GM12878 (cell line): ENCODE data around the gene NFKB2. TPM values are rescaled to one million over a fixed set of nuclear protein-coding genes. Genes with fewer than 3 reads are reported as not detected.

Experiments
- ATAC-seq: fragments of 200-7000 bp; cut with Tn5 transposase; 3 replicates; pipeline ENCODE4 v1.9.1; 2020; ENCODE audit warnings: mild to moderate bottlenecking, moderate library complexity
- BruUV-seq: library from RNA; stranded (reverse); fragments of 400-500 nt; replicated peaks from 2 replicates; lab custom pipeline; 2021; lab: Mats Ljungman, UMichigan
- CTCF ChIA-PET: fragments of 300-600 bp; sonication (Branson Sonifier 250); formaldehyde crosslinking; extraction: SDS; loops from one replicate; lab custom pipeline; 2021; ENCODE audit warnings: inconsistent platforms; lab: Yijun Ruan, JAX
- POLR2A ChIA-PET: fragments of 350-600 bp; formaldehyde crosslinking; extraction: SDS; loops from one replicate; lab custom pipeline; 2021; ENCODE audit warnings: inconsistent platforms; lab: Charles Lee
- RAD21 ChIA-PET: fragments of 300-600 bp; sonication (Branson Sonifier 250); formaldehyde crosslinking; loops from one replicate; lab custom pipeline; 2023; ENCODE audit warnings: antibody characterized with exemption; ENCODE audit not compliant: unreplicated experiment; lab: Charles Lee
- SMC1A ChIA-PET: fragments of 300-600 bp; sonication (Branson Sonifier 250); formaldehyde crosslinking; loops from one replicate; lab custom pipeline; 2023; ENCODE audit not compliant: unreplicated experiment, uncharacterized antibody; lab: Charles Lee
- DNase-seq: peaks from one replicate; pipeline ENCODE4 v3.0.0-alpha.2; 2011; ENCODE audit warnings: low read depth, low spot score
- FAIRE-seq: peaks from 3 replicates; lab custom pipeline; 2011; peaks lifted over from hg19 to GRCh38; lab: Jason Lieb, UNC
- H2AFZ ChIP-seq: 2 replicates; pipeline ENCODE4 v1.6.0; 2011; ENCODE audit warnings: low read depth, low read length, control low read depth; ENCODE audit not compliant: control insufficient read depth
- H3K27ac ChIP-seq: 2 replicates; pipeline ENCODE4 v1.5.1; 2011; ENCODE audit warnings: control low read depth; ENCODE audit not compliant: control insufficient read depth, insufficient read depth
- H3K27me3 ChIP-seq, 2 experiments: replicated peaks in 1 of 2; 2 replicates each; pipeline versions ENCODE4 v1.6.0 to v1.6.1; 2011; ENCODE audit warnings: low read length in 1 of 2; ENCODE audit not compliant: control insufficient read depth in 2 of 2, insufficient read depth in 2 of 2
- H3K36me3 ChIP-seq, 2 experiments: 2 replicates each; pipeline ENCODE4 v1.5.1; 2011; ENCODE audit warnings: low read length in 1 of 2; ENCODE audit not compliant: control insufficient read depth in 2 of 2, insufficient read depth in 2 of 2
- H3K4me1 ChIP-seq: 2 replicates; pipeline ENCODE4 v1.6.1; 2011; ENCODE audit warnings: mild to moderate bottlenecking, low read length, moderate library complexity, mixed read lengths; ENCODE audit not compliant: control insufficient read depth, insufficient read depth
- H3K4me2 ChIP-seq: 2 replicates; pipeline ENCODE4 v1.6.0; 2011; ENCODE audit warnings: control low read depth; ENCODE audit not compliant: control insufficient read depth, insufficient read depth
- H3K4me3 ChIP-seq: fragments of 200-600 bp; sonication (generic); 2 replicates; pipeline ENCODE4 v1.5.1; 2016
- H3K79me2 ChIP-seq: 2 replicates; pipeline ENCODE4 v1.6.0; 2011; ENCODE audit warnings: low read length; ENCODE audit not compliant: control insufficient read depth, insufficient read depth
- H3K9ac ChIP-seq: 2 replicates; pipeline ENCODE4 v1.8.0; 2011; ENCODE audit warnings: low read length, control low read depth, mixed read lengths; ENCODE audit not compliant: control insufficient read depth, insufficient read depth
- H3K9me3 ChIP-seq: replicated peaks from 3 replicates; pipeline ENCODE4 v1.5.1; 2011; ENCODE audit warnings: mild to moderate bottlenecking, low read length; ENCODE audit not compliant: control insufficient read depth, insufficient read depth
- H4K20me1 ChIP-seq: 2 replicates; pipeline ENCODE4 v1.6.0; 2011; ENCODE audit not compliant: control insufficient read depth, insufficient read depth
- BHLHE40 ChIP-seq, 2 experiments: fragments of 450-650 bp in 1 of 2; IDR thresholded peaks; 2 replicates each; pipeline ENCODE4 v1.6.1; 2011 to 2017; ENCODE audit warnings: low read depth in 2 of 2, borderline replicate concordance in 1 of 2, improper control_type of control experiment in 1 of 2, low read length in 1 of 2, mild to moderate bottlenecking in 1 of 2
- CHD1 ChIP-seq: IDR thresholded peaks from 2 replicates; pipeline ENCODE4 v1.6.1; 2012; ENCODE audit warnings: low read depth, low read length, improper control_type of control experiment
- CTCF ChIP-seq, 3 experiments: IDR thresholded peaks in 2 of 3; conservative IDR thresholded peaks in 1 of 3; 2 replicates each; pipeline ENCODE4 v1.5.1; 2011; ENCODE audit warnings: low read depth in 3 of 3, low read length in 3 of 3, mild to moderate bottlenecking in 3 of 3, control low read depth in 2 of 3, moderate library complexity in 2 of 3, inconsistent platforms in 1 of 3, mixed read lengths in 1 of 3; ENCODE audit not compliant: control insufficient read depth in 2 of 3, insufficient read depth in 1 of 3; ENCODE audit errors: extremely low read depth in 1 of 3
- MYB ChIP-seq: fragments of 150-350 bp; IDR thresholded peaks from 2 replicates; pipeline ENCODE4 v1.6.1; 2014; ENCODE audit warnings: mild to moderate bottlenecking, low read depth, low read length, borderline replicate concordance
- PBX3 ChIP-seq: IDR thresholded peaks from 2 replicates; pipeline ENCODE4 v1.6.1; 2011; ENCODE audit warnings: mild to moderate bottlenecking, low read depth, low read length, moderate library complexity; ENCODE audit not compliant: insufficient replicate concordance
- POU2F2 ChIP-seq: IDR thresholded peaks from 3 replicates; pipeline ENCODE4 v1.6.1; 2011; ENCODE audit warnings: low read depth, mild to moderate bottlenecking, low read length, borderline replicate concordance
- RAD51 ChIP-seq: fragments of 450-650 bp; IDR thresholded peaks from 2 replicates; pipeline ENCODE4 v1.6.1; 2016; ENCODE audit warnings: moderate library complexity, mild to moderate bottlenecking, inconsistent platforms
- RUNX3 ChIP-seq: IDR thresholded peaks from 2 replicates; pipeline ENCODE4 v1.6.1; 2012; ENCODE audit warnings: low read length, inconsistent platforms
- TBL1XR1 ChIP-seq: IDR thresholded peaks from 2 replicates; pipeline ENCODE4 v1.6.1; 2012; ENCODE audit warnings: low read depth, low read length, improper control_type of control experiment
- ZBTB4 ChIP-seq: fragments of 450-650 bp; formaldehyde crosslinking; IDR thresholded peaks from 2 replicates; pipeline ENCODE4 v1.4.0; 2022; ENCODE audit warnings: mild to moderate bottlenecking, moderate library complexity
- ZNF274 ChIP-seq: IDR thresholded peaks from one replicate; pipeline ENCODE4 v1.8.0; 2011; ENCODE audit not compliant: insufficient read length, insufficient read depth
- WGBS: methylation state at CpG from one replicate; pipeline ENCODE4 v1.1.6; 2016; ENCODE audit warnings: low lambda C conversion rate; ENCODE audit not compliant: insufficient replicate concordance, insufficient coverage; ENCODE audit errors: missing lambda C conversion rate; 5-methylcytosine and 5-hydroxymethylcytosine counted together
- in situ Hi-C: fragments of 300-500 bp; cut with MboI; formaldehyde crosslinking; loops from 9 replicates; pipeline ENCODE4 v1.14.3; 2018; ENCODE audit warnings: mixed read lengths
- intact Hi-C: fragments of 100-400 bp; cut with micrococcal nuclease; formaldehyde crosslinking; loops from one replicate; pipeline ENCODE4 v1.14.2; 2022; ENCODE audit not compliant: unreplicated experiment
- polyA plus RNA-seq, 11 experiments: library from polyadenylated mRNA; depleted of rRNA in 4 of 11; unstranded in 6 of 11; stranded (reverse) in 5 of 11; fragments of >200 nt; fragmentation: Nextera tagmentation in 4 of 11; fragmentation: Illumina TruSeq in 1 of 11; extraction: Ambion mirVana in 4 of 11; extraction: Trizol in 1 of 11; gene quantifications; 1 replicate in 1 of 11; 2 replicates in 10 of 11; pipeline versions ENCODE4 v1.2.1 to v1.2.3, GENCODE V29; 2011 to 2016; ENCODE audit warnings: inconsistent platforms in 2 of 11, missing spikeins in 2 of 11, low read depth in 1 of 11
- total RNA-seq, 4 experiments: library from RNA; depleted of rRNA in 3 of 4; stranded (reverse); fragments of >200 nt in 3 of 4; fragmentation: Illumina TruSeq in 1 of 4; extraction: Trizol in 1 of 4; gene quantifications; 2 replicates each; pipeline versions ENCODE4 v1.2.1 to v1.2.3, GENCODE V29; 2013 to 2021
- TF ChIP-seq, protein P1 (sequence below): fragments of 450-650 bp; IDR thresholded peaks from 2 replicates; pipeline ENCODE4 v1.6.1; 2018; ENCODE audit warnings: mild to moderate bottlenecking, low read depth, moderate library complexity; ENCODE audit not compliant: partially characterized antibody
- TF ChIP-seq, protein P2 (sequence below): IDR thresholded peaks from 2 replicates; pipeline ENCODE4 v1.6.1; 2011; ENCODE audit warnings: borderline replicate concordance, low read depth, mild to moderate bottlenecking, moderate library complexity, mixed read lengths, low read length; ENCODE audit not compliant: insufficient read depth; ENCODE audit errors: extremely low read length

The NFKB2 gene
- total and polyA plus RNA-seq, 10 of the 15 experiments (the other 5 are each of a cell fraction or from before 2014, with no cell fraction given), result 0.56 to 144 (median 49.4) TPM

GRCh38 chr10:102389894-102390293 lies 5.6 kb upstream of the NFKB2 start:
- Histone ChIP-seq H3K4me3 (no peak overlapping the region), H3K9ac (no peak overlapping the region), H3K79me2 (peaks cover 7% of the 10 kb centered on the region), H3K9me3 (no peaks in the 10 kb centered on the region), H3K4me2 (no peak overlapping the region), H2AFZ (no peak overlapping the region), H3K4me1 (peaks cover 7% of the 10 kb centered on the region), H3K27me3 (no peaks in the 10 kb centered on the region), H3K36me3 (no peaks in the 10 kb centered on the region), H4K20me1 (no peaks in the 10 kb centered on the region), H3K27ac (no peak overlapping the region)
- ATAC-seq, result no peak
- POLR2A ChIA-PET, result interaction anchor here (0.6 to 1.2 kb wide), 3 partner anchors 11 to 225 kb away, joined by 3 to 5 read pairs (median 4); no protein-coding TSS in a partner anchor
- WGBS, result 91% methylated on average over 3 of the region's 3 CpGs
- RAD21 ChIA-PET, result interaction anchor here (1.6 kb wide), 1 partner anchor 90 kb away, joined by 5 read pairs; no protein-coding TSS in a partner anchor
- BruUV-seq, result no TSS peak
- CTCF ChIA-PET, result interaction anchor here (0.9 to 1.5 kb wide), 2 partner anchors 42 to 220 kb away, joined by 3 read pairs; partner anchors contain the start of gene CUEDC2
- intact Hi-C loops (loop anchor here (5.0 to 10.0 kb wide), 3 partner anchors 72 to 255 kb away; partner anchors contain the start of gene TRIM8), in situ Hi-C loops (no loop called here)
- DNase-seq, result no peak
- SMC1A ChIA-PET, result no interaction called here
- no peak for FAIRE-seq
- no peak for TF ChIP-seq PBX3
- no peak for TF ChIP-seq POU2F2
- no peak for TF ChIP-seq ZNF274
- TF ChIP-seq RUNX3, result no peak
- TF ChIP-seq, protein P1, sequence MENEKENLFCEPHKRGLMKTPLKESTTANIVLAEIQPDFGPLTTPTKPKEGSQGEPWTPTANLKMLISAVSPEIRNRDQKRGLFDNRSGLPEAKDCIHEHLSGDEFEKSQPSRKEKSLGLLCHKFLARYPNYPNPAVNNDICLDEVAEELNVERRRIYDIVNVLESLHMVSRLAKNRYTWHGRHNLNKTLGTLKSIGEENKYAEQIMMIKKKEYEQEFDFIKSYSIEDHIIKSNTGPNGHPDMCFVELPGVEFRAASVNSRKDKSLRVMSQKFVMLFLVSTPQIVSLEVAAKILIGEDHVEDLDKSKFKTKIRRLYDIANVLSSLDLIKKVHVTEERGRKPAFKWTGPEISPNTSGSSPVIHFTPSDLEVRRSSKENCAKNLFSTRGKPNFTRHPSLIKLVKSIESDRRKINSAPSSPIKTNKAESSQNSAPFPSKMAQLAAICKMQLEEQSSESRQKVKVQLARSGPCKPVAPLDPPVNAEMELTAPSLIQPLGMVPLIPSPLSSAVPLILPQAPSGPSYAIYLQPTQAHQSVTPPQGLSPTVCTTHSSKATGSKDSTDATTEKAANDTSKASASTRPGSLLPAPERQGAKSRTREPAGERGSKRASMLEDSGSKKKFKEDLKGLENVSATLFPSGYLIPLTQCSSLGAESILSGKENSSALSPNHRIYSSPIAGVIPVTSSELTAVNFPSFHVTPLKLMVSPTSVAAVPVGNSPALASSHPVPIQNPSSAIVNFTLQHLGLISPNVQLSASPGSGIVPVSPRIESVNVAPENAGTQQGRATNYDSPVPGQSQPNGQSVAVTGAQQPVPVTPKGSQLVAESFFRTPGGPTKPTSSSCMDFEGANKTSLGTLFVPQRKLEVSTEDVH, result no peak
- TF ChIP-seq RAD51, result no peak
- TF ChIP-seq ZBTB4, result no peak
- TF ChIP-seq MYB, result no peak
- TF ChIP-seq TBL1XR1, result no peak
- TF ChIP-seq BHLHE40 (IDR thresholded peaks at IDR 0.05; ENCODE audit: borderline replicate concordance in 1 of 2, low read depth in 2 of 2, low read length in 1 of 2), result no peak
- TF ChIP-seq CTCF (IDR thresholded peaks at IDR 0.05 in 2 of 3, conservative IDR thresholded peaks at IDR 0.05 in 1 of 3; ENCODE audit: control insufficient read depth in 2 of 3, extremely low read depth in 1 of 3, insufficient read depth in 1 of 3, low read depth in 3 of 3, low read length in 3 of 3), result no peak
- no peak for TF ChIP-seq CHD1
- TF ChIP-seq, protein P2, sequence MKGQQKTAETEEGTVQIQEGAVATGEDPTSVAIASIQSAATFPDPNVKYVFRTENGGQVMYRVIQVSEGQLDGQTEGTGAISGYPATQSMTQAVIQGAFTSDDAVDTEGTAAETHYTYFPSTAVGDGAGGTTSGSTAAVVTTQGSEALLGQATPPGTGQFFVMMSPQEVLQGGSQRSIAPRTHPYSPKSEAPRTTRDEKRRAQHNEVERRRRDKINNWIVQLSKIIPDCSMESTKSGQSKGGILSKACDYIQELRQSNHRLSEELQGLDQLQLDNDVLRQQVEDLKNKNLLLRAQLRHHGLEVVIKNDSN, result no peak
